Skin epidermis (tissue), 12 donors: Measurements from ENCODE around the gene CERS6.
A peak's percentile ranks its signal among the peaks of the same experiment; 100 is the strongest.

Experiments used
- H3K27ac ChIP-seq, 21 experiments: fragments of 200-600 bp; sonication (generic) in 11 of 21; one replicate each; pipeline ENCODE4 v1.5.0; 2020; ENCODE audit warnings: mild to moderate bottlenecking in 3 of 21, inconsistent platforms in 2 of 21, moderate library complexity in 2 of 21
- H3K4me3 ChIP-seq, 7 experiments: fragments of 200-600 bp; sonication (generic) in 2 of 7; one replicate each; pipeline ENCODE4 v1.5.0; 2020; ENCODE audit warnings: inconsistent platforms in 2 of 7, mild to moderate bottlenecking in 2 of 7, moderate library complexity in 1 of 7

CERS6 gene

DNA sequence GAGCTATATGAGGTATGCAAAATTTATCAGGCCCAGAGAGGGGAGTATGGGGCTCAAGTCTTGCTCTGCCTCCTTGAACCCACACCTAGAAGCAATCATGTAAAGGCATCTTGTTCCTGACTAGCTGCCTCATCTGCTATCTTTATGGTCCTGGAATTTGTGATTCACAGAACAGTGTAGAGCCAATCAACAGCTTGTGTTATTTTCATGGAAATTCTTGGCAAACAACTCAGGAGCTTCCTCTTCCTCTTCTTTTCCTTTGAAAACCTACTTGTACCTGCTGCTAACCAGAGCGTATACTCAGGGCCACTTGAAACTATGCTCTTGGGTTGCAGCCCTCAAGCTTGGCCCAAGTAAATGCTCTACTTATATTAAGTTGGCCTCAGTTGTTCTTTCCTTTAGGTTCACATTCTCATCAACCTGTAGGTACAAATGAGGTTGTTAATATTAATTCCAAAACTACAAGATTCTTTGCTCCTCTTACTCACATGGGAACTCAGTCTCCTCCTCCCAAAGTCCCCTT lies 342.9 kb downstream of the CERS6 start:
- no peak overlapping the region for H3K4me3 ChIP-seq
- no peak overlapping the region for H3K27ac ChIP-seq

DNA sequence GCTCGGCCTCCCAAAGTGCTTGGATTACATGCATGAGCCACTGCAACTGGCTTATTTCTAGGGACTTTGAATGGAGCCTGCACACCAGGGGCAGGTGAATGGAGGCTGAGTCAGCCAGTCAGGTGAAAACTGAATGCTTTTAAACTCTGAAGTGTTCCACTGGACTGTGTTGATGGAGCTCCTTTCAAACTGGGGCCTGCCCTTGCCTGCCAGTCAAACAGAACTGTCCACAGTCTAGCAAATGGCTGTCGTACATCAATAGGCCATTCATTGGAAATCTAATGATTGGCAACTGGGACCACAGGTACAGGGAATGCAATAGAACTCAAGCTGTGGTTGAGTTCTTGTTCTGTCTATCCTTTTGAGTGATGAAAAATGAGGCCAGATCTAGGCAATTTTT lies 345.4 kb downstream of the CERS6 start:
- peak overlapping the region in 4 of 21 experiments; percentile 43 to 74 (median 63) for H3K27ac ChIP-seq
- no peak overlapping the region for H3K4me3 ChIP-seq

DNA sequence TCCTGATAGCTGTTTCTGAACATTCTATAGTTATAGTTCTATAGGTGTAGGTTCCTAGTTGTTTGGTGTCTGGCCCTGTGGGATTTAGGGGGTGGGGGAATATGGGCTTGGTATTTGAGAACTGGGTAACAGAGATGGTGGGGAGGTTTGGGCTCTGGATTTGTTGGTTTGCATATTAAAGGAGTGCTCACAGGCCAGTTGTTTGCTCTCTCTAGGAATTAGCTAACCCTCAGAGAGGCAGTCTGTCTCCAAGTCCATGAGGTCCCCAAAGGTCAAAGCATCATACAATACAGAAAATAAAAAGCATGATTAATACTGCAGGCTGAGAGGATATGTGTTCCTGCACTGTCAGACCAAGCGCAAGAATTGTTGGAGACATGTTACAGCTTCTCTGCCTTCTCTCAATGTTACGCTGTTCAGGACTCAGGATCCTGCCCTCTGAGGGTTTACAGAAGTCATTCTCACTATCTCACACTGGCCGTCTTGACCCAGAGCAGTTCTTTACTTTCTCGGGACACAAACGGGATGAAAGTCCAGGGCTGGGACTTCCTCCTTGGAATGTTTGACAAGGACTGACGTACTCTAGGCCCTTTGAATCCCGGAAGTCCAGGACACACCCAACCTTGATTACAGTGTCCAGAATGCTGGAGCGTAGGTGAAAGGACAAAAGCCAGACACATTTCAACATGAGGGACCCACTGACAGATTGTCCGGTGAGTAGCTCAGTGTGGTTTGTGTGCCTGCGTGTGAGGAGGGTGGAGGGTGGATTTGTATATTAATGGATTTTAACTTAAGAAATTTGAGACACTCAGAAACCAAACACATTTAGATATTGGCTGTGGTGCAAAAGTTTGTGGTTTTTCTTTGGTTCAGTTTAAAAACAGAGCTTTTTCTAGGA lies 346.1 kb downstream of the CERS6 start, which contains the start of gene NOSTRIN:
TSS of gene NOSTRIN (plus strand) at position 677 of the 898 bp plus-strand sequence. CDS start at position 687, 10 bp downstream.
- Histone ChIP-seq H3K27ac (peak within 1 kb of the TSS in 8 of 21 experiments; percentile 1 to 74 (median 60)), H3K4me3 (peak within 1 kb of the TSS in 1 of 7 experiments; percentile 14)

DNA sequence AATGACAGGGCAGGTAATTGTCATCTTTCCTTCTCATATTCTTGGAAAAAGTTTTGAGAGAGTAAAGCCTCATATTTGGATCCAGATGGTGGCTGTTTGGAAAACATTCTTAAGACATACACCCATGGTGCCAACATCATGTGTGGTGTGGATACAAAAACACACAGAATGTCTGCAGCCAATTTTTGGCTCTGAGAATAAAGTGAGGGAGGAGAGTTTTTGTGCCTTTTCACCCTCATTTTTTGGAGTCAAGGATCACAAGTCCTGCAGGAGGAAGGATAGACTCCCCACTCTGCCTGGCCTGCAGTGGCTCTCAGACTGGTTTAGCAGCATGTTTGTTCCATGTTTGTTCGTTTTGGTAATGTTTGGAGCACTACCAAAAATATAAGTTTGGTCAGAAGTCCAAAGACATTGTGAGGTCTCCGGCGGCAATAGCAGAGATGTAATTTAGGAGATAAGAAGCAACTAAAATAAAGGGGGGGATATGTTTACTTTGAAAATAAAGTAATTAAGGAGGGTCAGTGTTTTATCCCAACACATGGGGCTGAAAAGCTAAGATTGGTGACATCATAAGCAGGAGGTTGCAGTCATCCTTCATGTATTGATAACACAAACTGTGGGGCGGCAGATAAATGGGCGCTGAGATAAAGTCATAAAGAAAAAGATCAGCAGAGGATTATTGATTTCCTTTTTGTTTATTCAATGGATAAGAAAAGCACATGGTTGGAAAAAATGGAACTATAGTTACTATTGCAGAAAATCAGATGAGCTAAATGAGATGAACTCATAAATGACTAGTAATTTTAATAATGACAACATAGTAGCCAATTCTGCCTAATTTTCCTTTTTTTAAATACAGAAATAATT lies 347.0 kb downstream of the CERS6 start:
- H3K27ac ChIP-seq: peak overlapping the region in 7 of 21 experiments; percentile 1 to 74 (median 65)
- peak overlapping the region in 1 of 7 experiments; percentile 14 for H3K4me3 ChIP-seq

DNA sequence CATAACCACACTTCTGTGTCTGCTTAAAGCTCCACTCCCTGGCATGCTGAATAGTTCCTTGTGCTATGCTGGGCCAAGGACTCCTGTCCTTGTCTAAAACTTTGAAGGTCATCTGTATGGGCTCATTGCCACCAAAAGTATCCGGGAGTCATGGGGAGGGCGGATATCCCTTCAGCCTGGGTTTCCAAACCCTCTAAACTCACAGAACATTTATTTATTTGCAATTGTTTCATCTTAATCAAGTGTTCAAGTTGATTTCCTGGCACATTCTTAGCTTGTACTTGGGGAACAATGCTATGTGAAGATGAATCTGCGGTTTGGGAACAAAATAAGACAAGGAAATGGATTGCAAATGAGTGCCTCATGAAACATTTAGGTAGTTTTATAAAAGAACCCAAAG lies 348.1 kb downstream of the CERS6 start:
- Histone ChIP-seq H3K4me3 (peak overlapping the region in 1 of 7 experiments; percentile 14), H3K27ac (peak overlapping the region in 4 of 21 experiments; percentile 55 to 71 (median 66))

DNA sequence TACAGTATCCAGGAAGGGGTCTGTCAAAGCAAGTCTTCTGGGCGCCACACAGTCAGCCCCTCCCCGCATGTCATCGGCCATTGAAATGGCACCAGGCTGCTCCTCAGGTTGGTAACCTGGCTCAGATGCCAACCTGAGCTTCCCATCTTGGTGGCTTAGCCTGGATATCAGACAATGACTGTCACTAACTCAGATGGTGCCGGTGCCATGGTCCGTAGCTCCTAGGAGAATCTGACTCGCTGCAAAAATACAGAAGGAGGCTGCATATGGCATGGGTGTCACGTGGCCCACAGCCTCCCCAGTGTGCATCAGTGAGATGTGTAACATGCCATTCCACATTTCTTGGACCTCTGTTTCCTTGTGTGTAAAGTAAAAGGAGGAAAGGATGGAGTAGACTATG lies 349.5 kb downstream of the CERS6 start:
- H3K27ac ChIP-seq: no peak overlapping the region
- H3K4me3 ChIP-seq: no peak overlapping the region

DNA sequence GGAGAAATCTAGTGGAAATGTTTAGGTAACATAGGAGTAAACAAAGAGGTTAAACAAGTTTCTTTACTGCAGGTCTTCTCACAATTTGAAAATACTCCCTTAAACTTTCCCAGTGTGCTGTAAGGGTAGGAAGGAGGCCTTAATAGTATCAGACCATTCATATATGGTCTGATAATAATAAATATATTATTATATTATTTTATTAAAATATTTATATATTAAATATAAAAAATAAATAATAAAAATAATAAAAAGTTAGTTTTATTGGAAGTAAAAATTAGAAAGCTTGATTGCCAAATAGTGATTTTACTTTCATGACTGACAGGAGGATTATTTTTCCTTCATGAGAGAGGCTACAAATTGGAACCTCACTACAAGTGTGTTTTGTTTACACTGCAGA lies 353.5 kb downstream of the CERS6 start:
- Histone ChIP-seq H3K4me3 (no peak overlapping the region), H3K27ac (no peak overlapping the region)

DNA sequence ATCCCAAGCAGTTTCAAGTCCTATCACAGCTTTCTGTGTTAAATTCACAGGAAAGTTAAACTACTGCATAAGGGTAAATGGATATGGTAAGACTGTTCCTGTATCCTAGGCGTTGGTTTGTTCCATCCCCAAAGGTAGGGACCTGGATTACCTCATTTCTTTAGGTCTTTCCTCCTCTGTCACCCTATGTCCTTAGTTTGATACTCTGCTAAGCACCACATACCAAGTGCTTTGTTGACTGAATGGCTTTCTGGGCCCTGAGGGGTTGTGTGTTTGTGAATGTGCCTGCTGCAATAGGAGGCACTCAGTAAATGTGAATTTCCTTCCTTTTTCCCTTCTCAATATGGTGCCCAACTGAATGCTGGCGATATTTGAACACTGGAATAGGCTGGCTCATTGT lies 354.2 kb downstream of the CERS6 start:
- H3K27ac ChIP-seq: no peak overlapping the region

DNA sequence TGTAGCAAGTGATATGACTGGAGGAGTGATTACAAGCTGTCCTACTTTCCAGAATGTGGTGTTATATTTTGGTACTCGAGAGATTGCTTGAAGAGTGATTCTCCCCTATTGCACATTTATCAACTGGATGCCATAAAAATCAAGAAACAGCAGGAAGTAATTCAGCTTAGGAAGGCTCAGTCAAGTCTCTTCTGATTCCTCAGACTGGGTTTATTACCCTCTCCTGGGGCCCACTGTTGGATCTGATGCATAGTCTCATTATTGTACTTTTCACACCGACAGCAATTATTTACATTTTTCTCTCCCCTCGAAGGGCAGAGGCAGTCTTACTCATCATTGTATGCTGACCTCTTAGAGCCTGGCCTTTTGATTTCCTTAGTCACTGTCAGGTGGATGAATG lies 355.6 kb downstream of the CERS6 start:
- Histone ChIP-seq H3K27ac (no peak overlapping the region), H3K4me3 (no peak overlapping the region)

More for the DNA sequence above, 354.2 kb downstream of the CERS6 start:
- no peak overlapping the region for H3K4me3 ChIP-seq

DNA sequence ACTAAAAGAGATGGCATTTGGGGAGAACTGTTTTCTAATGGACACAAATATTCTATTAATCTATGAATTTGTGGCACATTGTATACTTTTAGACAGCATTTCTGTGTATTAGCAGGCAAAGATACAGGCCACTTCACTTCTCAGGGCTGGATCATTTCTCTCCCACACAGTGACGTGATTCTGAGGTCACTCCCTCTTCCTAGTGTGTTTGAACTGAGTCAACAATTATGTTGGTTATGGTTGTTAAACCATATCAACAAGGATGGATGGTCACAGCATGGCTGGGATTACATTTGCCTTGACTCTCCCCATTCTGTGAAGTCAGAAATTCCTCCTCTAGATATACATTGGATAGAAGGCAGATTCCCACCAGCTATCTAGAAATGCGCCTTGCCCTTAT lies 358.0 kb downstream of the CERS6 start:
- Histone ChIP-seq H3K4me3 (no peak overlapping the region), H3K27ac (no peak overlapping the region)

DNA sequence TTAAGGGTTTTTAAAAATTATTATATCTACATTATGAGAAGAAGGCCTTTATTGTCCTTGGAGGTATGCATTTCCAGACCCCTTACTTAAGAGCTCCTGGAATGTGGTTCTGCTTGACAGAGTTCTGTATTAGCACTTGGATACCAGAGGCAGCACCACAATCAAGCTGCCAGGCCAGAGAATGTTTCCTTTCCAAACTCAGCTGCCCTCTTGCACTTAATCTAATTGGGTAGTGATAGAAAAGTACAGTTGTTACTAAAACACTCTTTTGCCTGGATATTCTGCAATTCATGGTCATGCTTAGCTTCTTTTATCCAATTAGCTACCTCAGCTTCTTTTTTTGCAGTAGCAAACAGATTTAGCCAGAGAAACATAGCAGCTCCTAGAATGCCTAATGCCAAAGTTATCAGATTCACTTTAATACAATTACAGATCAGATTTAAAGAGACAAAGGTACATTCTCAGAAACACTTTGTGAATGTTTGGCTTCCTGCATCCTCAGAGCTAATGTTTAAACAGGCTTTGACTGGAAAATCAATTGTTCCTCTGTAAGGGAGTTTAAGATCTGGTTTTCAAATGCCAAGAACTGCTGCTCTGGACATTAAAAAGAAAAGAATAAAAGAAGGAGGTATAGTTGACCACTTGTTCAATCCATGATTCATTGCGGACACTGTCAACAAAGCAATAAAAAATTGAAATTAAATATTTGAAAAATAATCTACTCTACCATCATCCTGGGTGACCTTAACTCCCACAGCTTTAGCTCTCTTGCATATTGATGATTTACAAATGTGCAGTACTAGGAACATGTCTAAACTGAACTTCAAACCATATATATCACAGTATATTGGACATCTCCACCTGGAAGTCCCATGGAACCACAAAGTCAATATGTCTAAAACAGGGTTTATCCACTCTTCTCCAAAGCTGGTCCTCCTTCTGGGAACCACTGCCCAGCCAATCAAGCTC lies 359.2 kb downstream of the CERS6 start:
- no peak overlapping the region for H3K27ac ChIP-seq
- no peak overlapping the region for H3K4me3 ChIP-seq

DNA sequence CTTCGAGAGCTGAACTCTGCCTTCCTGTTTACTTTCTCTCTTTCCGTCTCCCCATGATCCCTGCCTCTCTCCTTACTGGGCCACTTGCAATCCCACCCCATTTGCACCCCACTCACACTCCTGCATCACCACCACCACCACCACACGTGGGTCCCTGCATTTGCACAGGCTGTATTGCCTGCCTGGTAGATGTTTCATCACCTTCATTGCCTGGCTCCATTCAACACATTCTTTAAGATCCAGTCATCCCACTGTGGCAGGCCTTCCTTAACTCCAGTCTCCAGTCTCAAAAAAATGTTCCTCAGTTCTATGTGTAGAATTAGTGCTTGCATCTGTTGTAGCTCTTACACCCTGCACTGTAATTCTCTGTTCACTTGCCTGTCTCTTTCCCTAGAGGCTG lies 360.3 kb downstream of the CERS6 start:
- no peak overlapping the region for H3K27ac ChIP-seq

DNA sequence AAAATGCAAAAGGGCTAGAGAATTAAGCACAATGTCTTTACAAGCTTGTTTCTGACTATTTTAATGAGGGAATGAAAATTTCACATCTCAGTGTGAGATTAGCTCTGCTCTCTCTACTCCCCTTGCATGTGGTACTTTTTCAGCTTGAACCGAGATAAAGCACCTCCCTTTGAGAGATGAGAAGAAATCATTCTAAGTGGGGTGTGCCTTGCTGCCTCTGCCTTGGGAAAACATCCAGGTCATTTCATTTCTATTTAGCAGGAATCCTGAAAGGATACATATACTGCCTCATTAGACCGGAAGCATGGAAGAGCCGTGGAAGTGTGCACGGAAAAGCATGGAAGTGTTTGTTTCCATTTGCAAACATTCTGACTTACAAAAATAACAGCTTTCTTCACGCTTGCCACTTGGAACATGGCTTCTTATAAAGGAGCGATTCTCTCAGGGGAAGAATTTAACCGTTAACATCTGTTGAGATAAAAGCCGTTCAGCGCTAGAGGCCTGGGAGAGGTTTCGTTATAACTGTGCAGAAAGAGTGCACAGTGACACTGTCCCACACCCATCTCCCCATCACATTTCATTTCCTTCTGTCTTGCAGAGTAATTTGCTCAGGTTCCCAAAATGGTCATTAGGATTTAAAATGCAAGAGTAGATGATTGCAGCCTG lies 363.1 kb downstream of the CERS6 start:
- Histone ChIP-seq H3K27ac (no peak overlapping the region), H3K4me3 (no peak overlapping the region)

More for the DNA sequence above, 360.3 kb downstream of the CERS6 start:
- no peak overlapping the region for H3K4me3 ChIP-seq

DNA sequence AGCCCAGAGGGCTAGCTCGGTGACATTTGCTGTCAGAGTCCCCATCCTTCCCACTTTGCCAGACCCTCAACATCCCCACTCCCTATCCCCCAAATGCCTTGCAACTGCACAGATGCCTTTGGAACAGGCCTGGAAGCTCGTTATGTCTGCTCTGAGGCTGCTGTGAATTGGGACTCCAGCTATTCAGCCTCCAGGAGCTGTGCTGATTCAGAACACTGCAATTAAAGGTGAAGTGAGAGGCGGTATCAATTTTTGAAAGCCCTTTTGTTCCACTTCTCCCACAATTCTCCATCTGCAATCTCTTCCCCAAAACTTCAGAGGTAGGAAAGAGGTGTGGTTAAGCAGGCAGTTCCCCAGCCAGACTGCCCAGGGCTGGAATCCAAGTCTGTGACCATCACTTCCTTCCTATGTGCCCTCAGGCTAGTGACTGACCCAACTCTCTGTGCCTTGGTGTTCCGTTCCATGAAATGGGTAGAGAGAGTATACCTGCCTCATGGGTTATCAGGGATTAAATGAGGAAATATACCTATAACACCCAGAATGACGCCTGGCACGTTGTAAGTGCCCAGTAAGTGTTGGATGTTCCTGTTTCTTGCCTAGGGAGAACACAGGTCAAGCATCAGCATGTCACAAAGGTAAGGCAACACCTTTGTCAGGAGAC lies 363.9 kb downstream of the CERS6 start:
- Histone ChIP-seq H3K27ac (no peak overlapping the region), H3K4me3 (no peak overlapping the region)

DNA sequence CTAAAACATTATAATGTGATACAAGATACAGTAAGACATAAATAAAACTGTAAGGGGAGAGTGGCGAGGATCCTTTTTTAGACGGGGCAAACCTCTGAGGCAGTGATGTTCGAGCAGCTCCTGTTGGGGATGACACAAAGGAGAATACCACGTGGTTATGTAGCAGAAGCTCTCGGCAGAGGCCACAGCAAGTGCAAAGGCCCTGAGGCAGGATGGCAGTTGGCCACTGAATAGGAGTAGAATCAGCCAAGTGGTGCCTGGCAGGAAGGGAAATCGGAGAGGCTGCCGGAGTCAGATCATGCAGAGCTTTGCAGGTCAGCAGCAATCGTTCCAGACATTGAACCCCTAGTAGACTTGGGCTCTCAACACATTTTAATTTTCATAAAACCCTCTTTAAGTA lies 365.5 kb downstream of the CERS6 start:
- H3K4me3 ChIP-seq: no peak overlapping the region
- H3K27ac ChIP-seq: no peak overlapping the region

DNA sequence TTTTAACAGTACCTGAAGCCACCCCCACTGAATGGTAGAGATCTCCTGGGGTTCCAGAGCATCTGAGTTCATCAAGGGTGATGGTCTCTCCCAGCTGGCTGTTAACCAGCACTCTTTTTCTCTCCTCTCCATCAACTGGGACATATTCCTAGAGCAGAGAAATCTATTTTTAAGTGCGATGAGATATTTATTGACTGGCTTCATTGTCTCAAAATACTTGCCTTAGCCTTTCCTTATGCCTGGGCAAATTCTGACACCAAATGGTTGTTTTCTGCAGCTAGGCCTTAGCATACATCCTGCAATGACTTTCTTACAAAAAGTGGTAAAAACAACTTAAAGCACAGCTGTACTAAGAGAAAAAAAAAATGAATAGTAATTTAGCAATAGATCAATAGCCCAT lies 365.9 kb downstream of the CERS6 start:
- no peak overlapping the region for H3K4me3 ChIP-seq
- H3K27ac ChIP-seq: no peak overlapping the region
